ENCODE data around the gene LYZL2. TPM values are rescaled to one million over a fixed set of nuclear protein-coding genes. Genes with fewer than 3 reads are reported as not detected.
"Not testable (repeated sequence)": the region's sequence is repeated elsewhere in the genome, so short reads cannot be mapped to it uniquely, and the experiment has no call there.

The LYZL2 gene
- total and polyA plus RNA-seq, 2 donors from 2014 or later, result not detected

DNA sequence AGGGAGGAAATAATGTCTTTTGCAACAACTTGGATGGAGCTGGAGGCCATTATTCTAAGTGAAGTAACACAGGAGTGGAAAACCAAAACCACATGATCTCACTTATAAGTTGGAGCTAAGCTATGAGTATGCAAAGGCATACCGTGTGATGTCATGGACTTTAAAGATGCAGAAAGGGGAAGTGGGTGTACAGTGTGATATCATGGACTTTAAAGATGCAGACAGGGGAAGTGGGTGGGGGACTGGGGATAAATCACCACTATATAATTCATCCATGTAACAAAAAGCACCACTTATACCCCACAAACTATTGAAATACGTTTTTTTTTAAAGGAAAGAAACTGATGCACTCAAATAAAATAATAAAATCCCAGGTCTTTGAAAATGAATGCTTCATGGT is 29.5 kb downstream of the LYZL2 start:
- DNase-seq, result no peak
- H3K9me3 ChIP-seq (ENCODE audit: control insufficient read depth in 2 of 3, insufficient read depth in 1 of 3, low read length in 3 of 3), result no peaks in the 10 kb centered on the region
- intact Hi-C loops (cut with DNase I), result no loop called here
- H3K9ac ChIP-seq (ENCODE audit: low read length in 3 of 3), result no peak overlapping the region
- H3K27me3 ChIP-seq (ENCODE audit: control insufficient read depth, insufficient read depth, low read length), result no peaks in the 10 kb centered on the region
- no peak overlapping the region for H3K27ac ChIP-seq (ENCODE audit: low read depth in 2 of 2, low read length in 2 of 2)
- no peaks in the 10 kb centered on the region for H3K36me3 ChIP-seq (ENCODE audit: control insufficient read depth in 2 of 3, insufficient read depth in 3 of 3, low read length in 3 of 3)
- H3K4me1 ChIP-seq (ENCODE audit: control insufficient read depth in 2 of 3, insufficient read depth in 2 of 3, low read depth in 1 of 3, low read length in 3 of 3), result no peaks in the 10 kb centered on the region
- H3K4me3 ChIP-seq (ENCODE audit: low read length in 3 of 3), result no peak overlapping the region
- no peak for FAIRE-seq
- TF ChIP-seq, protein P1, sequence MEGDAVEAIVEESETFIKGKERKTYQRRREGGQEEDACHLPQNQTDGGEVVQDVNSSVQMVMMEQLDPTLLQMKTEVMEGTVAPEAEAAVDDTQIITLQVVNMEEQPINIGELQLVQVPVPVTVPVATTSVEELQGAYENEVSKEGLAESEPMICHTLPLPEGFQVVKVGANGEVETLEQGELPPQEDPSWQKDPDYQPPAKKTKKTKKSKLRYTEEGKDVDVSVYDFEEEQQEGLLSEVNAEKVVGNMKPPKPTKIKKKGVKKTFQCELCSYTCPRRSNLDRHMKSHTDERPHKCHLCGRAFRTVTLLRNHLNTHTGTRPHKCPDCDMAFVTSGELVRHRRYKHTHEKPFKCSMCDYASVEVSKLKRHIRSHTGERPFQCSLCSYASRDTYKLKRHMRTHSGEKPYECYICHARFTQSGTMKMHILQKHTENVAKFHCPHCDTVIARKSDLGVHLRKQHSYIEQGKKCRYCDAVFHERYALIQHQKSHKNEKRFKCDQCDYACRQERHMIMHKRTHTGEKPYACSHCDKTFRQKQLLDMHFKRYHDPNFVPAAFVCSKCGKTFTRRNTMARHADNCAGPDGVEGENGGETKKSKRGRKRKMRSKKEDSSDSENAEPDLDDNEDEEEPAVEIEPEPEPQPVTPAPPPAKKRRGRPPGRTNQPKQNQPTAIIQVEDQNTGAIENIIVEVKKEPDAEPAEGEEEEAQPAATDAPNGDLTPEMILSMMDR (IDR thresholded peaks at IDR 0.05; ENCODE audit: borderline replicate concordance, extremely low read depth, insufficient read depth), result no peak

DNA sequence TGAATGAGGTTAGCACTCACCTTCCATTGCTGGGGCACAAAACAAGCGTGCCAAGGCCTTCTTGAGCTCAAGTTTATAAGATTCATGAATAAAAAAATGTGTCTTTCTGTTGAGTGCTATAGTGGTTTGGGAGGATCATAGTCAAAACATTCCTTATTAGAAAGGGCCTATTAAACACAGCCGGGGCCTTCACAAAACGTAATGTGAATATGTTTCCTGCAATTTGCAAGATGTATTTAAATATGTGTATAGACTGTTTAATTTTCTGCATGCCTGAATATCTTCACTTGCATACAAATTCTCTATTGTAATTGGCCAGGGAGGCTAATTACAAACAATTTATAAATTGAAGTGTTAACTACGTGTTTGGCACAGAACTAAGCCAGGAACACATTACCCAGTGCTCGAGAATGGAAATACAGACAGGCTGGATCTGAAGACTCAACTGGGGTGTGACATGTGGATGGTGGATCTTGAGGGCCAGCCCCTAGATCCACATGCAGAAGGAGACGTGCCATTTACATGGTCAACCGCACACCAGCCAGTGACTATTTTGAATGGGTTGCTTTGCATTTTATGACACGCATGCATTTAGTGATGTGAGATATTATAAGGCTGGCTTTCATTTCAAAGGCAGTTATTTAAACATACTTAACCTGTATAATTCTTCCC is 31.3 kb downstream of the LYZL2 start:
- DNase-seq, result no peak
- TF ChIP-seq, protein P1 (IDR thresholded peaks at IDR 0.05; ENCODE audit: borderline replicate concordance, extremely low read depth, insufficient read depth), result no peak

DNA sequence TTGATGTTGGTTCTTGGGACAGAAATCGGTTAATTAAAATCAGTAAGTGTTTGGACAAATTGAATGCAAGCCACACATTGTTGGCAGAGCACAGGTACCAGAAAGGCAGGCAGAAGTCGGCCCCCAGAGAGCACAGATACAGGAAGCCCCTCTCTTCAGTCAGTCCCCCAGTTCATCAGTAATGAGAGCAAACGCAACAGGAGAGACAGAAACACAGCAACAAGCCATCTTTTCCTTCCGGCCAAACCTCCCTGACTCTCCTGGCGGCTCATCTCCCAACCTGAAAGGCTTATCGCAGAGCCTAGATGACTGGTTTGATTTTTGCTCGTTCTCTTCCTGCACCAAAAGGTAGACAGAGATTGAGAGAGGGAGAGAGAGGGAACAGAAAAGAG is 32.1 kb downstream of the LYZL2 start:
- H3K27ac ChIP-seq (ENCODE audit: low read depth in 2 of 2, low read length in 2 of 2); H3K9ac ChIP-seq (ENCODE audit: low read length in 3 of 3); H3K27me3 ChIP-seq (ENCODE audit: control insufficient read depth, insufficient read depth, low read length); DNase-seq; H3K9me3 ChIP-seq (ENCODE audit: control insufficient read depth in 2 of 3, insufficient read depth in 1 of 3, low read length in 3 of 3); H3K4me1 ChIP-seq (ENCODE audit: control insufficient read depth in 2 of 3, insufficient read depth in 2 of 3, low read depth in 1 of 3, low read length in 3 of 3); FAIRE-seq; H3K36me3 ChIP-seq (ENCODE audit: control insufficient read depth in 2 of 3, insufficient read depth in 3 of 3, low read length in 3 of 3); intact Hi-C loops (cut with DNase I); H3K4me3 ChIP-seq (ENCODE audit: low read length in 3 of 3): not testable (repeated sequence)

More for the DNA sequence above, 31.3 kb downstream of the LYZL2 start:
- H3K9ac ChIP-seq (ENCODE audit: low read length in 3 of 3), result no peak overlapping the region
- no peaks in the 10 kb centered on the region for H3K9me3 ChIP-seq (ENCODE audit: control insufficient read depth in 2 of 3, insufficient read depth in 1 of 3, low read length in 3 of 3)
- no peaks in the 10 kb centered on the region for H3K36me3 ChIP-seq (ENCODE audit: control insufficient read depth in 2 of 3, insufficient read depth in 3 of 3, low read length in 3 of 3)
- no peaks in the 10 kb centered on the region for H3K4me1 ChIP-seq (ENCODE audit: control insufficient read depth in 2 of 3, insufficient read depth in 2 of 3, low read depth in 1 of 3, low read length in 3 of 3)
- H3K27ac ChIP-seq (ENCODE audit: low read depth in 2 of 2, low read length in 2 of 2), result no peak overlapping the region
- H3K4me3 ChIP-seq (ENCODE audit: low read length in 3 of 3), result no peak overlapping the region
- intact Hi-C loops (cut with DNase I), result no loop called here
- no peak for FAIRE-seq
- H3K27me3 ChIP-seq (ENCODE audit: control insufficient read depth, insufficient read depth, low read length), result no peaks in the 10 kb centered on the region

DNA sequence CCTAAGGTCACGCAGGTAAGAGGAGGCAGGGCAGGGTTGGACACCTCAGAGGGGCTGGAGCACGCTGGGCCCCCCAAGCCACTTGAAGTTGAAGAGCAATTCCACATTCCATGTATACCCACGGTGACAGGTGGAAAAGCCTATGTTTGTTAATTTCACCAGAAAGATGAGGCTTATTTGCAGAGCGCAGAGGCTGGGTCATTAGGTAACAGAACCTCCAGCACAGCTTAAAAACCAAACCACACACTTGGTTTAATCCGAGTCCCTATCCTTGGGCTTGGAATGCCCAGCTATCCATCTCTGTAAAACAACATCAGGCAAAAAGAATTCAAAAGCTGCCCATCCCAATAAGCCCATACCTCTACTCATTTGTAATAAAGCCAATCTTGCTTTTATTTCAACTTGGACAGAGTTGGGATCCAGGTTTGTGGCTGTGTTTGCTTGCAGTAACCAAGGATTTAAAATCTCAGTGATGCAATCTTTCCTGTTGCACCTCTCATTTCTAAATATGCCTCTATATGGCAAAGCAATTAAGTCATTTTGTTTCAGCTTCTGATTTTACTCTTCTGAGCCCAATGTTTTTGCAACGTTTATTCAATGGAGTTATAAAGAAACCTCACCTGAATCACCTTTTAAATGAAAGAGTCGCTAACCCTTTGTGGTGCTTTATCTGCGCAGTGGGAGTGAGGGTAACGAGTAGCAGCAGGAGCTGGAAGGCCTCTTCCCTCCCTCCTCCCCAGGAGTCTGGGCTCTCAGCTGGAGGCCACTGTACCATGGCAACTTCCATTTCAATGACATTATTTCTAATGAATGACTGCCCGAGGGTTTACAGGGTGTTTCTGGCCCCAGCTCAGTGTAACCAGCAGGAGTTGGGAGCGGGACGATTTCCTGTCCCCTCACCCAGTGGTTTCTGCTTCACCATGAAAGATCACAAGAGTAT is 32.8 kb downstream of the LYZL2 start:
- H3K36me3 ChIP-seq (ENCODE audit: control insufficient read depth in 2 of 3, insufficient read depth in 3 of 3, low read length in 3 of 3); H3K9ac ChIP-seq (ENCODE audit: low read length in 3 of 3); H3K27me3 ChIP-seq (ENCODE audit: control insufficient read depth, insufficient read depth, low read length); H3K9me3 ChIP-seq (ENCODE audit: control insufficient read depth in 2 of 3, insufficient read depth in 1 of 3, low read length in 3 of 3); FAIRE-seq; H3K27ac ChIP-seq (ENCODE audit: low read depth in 2 of 2, low read length in 2 of 2); intact Hi-C loops (cut with DNase I); H3K4me1 ChIP-seq (ENCODE audit: control insufficient read depth in 2 of 3, insufficient read depth in 2 of 3, low read depth in 1 of 3, low read length in 3 of 3); H3K4me3 ChIP-seq (ENCODE audit: low read length in 3 of 3): not testable (repeated sequence)
- peak in 3 of 5 donors; percentile 39 to 69 (median 67) for DNase-seq

Data from kidney (tissue), 14 donors.